Panc1 (cell line): ENCODE measurements around the gene CCDC69.

Experiments used
- CTCF ChIP-seq: fragments of 450-650 bp; IDR thresholded peaks from 2 replicates; pipeline ENCODE4 v1.5.1; 2017; ENCODE audit warnings: mild to moderate bottlenecking
- POLR2AphosphoS5 ChIP-seq: IDR thresholded peaks from 2 replicates; pipeline ENCODE4 v1.6.1; 2012; ENCODE audit warnings: mild to moderate bottlenecking, low read depth, low read length, moderate library complexity
- REST ChIP-seq, 2 experiments: IDR thresholded peaks; 2 replicates each; pipeline ENCODE4 v1.6.1; 2011 to 2012; ENCODE audit warnings: low read depth in 2 of 2, control low read depth in 1 of 2, low read length in 1 of 2, mild to moderate bottlenecking in 1 of 2, moderate library complexity in 1 of 2; ENCODE audit not compliant: insufficient read depth in 1 of 2
- SIN3A ChIP-seq: IDR thresholded peaks from 2 replicates; pipeline ENCODE4 v1.6.1; 2012; ENCODE audit warnings: low read depth, mild to moderate bottlenecking, low read length, moderate library complexity, borderline replicate concordance; ENCODE audit not compliant: insufficient read depth
- TCF7L2 ChIP-seq: IDR thresholded peaks from 2 replicates; pipeline ENCODE4 v1.6.1; 2011; ENCODE audit warnings: mild to moderate bottlenecking, low read depth, low read length, inconsistent platforms

GRCh38 chr5:151147033-151147432 lies 76.9 kb downstream of the CCDC69 start:
- no peak for TF ChIP-seq CTCF
- TF ChIP-seq POLR2AphosphoS5: no peak
- no peak for TF ChIP-seq REST (IDR thresholded peaks at IDR 0.05; ENCODE audit: insufficient read depth in 1 of 2, low read depth in 2 of 2, low read length in 1 of 2)
- no peak for TF ChIP-seq TCF7L2
- TF ChIP-seq SIN3A: no peak
